Neural cell (in vitro differentiated cells): ENCODE data around the gene TTLL12. TPM values are rescaled to one million over a fixed set of nuclear protein-coding genes. Genes with fewer than 3 reads are reported as not detected.

ENCODE experiments used
- H2AFZ ChIP-seq: fragments of 200-600, 300-800 bp; sonication (generic), shearing (Covaris generic); 2 replicates; pipeline ENCODE4 v1.6.0; 2014; ENCODE audit warnings: low read depth, mild to moderate bottlenecking, antibody characterized with exemption, low read length, moderate library complexity
- H3F3A ChIP-seq: fragments of 200-600 bp; shearing (Covaris generic); 2 replicates; pipeline ENCODE4 v1.6.1; 2016; ENCODE audit warnings: mild to moderate bottlenecking, moderate library complexity, mixed read lengths, antibody characterized with exemption, low read length; ENCODE audit not compliant: insufficient read depth, poor library complexity, severe bottlenecking
- H3K27ac ChIP-seq: fragments of 200-600, 300-800 bp; sonication (generic), shearing (Covaris generic); 2 replicates; pipeline ENCODE4 v1.5.1; 2014; ENCODE audit warnings: mild to moderate bottlenecking, low read length, moderate library complexity
- H3K27me3 ChIP-seq: fragments of 300-800, 200-600 bp; sonication (generic), shearing (Covaris generic); 2 replicates; pipeline ENCODE4 v1.6.0; 2014; ENCODE audit warnings: mild to moderate bottlenecking, low read depth, low read length, moderate library complexity; ENCODE audit not compliant: insufficient read depth
- H3K36me3 ChIP-seq: fragments of 300-800, 200-600 bp; sonication (generic), shearing (Covaris generic); 2 replicates; pipeline ENCODE4 v1.5.1; 2014; ENCODE audit warnings: mild to moderate bottlenecking, antibody characterized with exemption, low read length, moderate library complexity; ENCODE audit not compliant: insufficient read depth
- H3K4me2 ChIP-seq: fragments of 300-800, 200-600 bp; sonication (generic), shearing (Covaris generic); 2 replicates; pipeline ENCODE4 v1.6.0; 2014; ENCODE audit warnings: mild to moderate bottlenecking, low read length
- H3K4me3 ChIP-seq: fragments of 300-800, 200-600 bp; sonication (generic), shearing (Covaris generic); 2 replicates; pipeline ENCODE4 v1.5.1; 2014; ENCODE audit warnings: mild to moderate bottlenecking, low read length, moderate library complexity
- H3K79me2 ChIP-seq: fragments of 200-600 bp; shearing (Covaris generic); replicated peaks from 2 replicates; pipeline ENCODE4 v1.6.0; 2014; ENCODE audit warnings: mild to moderate bottlenecking, low read length, moderate library complexity; ENCODE audit not compliant: insufficient read depth
- H3K9ac ChIP-seq: fragments of 300-800, 200-600 bp; sonication (generic), shearing (Covaris generic); 2 replicates; pipeline ENCODE4 v1.6.1; 2016; ENCODE audit warnings: mild to moderate bottlenecking, low read length, mixed read lengths
- H3K9me2 ChIP-seq: fragments of 200-600 bp; shearing (Covaris generic); 2 replicates; pipeline ENCODE4 v1.6.1; 2016; ENCODE audit warnings: mild to moderate bottlenecking, low read length, mixed read lengths; ENCODE audit not compliant: insufficient read depth
- H3K9me3 ChIP-seq: fragments of 200-600, 300-800 bp; sonication (generic), shearing (Covaris generic); 2 replicates; pipeline ENCODE4 v1.6.1; 2016; ENCODE audit warnings: mild to moderate bottlenecking, mixed run types, low read length, moderate library complexity, mixed read lengths
- H4K20me1 ChIP-seq: fragments of 200-600 bp; shearing (Covaris generic); 2 replicates; pipeline ENCODE4 v1.6.1; 2016; ENCODE audit warnings: mild to moderate bottlenecking, mixed run types; ENCODE audit not compliant: insufficient read depth
- CTCF ChIP-seq: fragments of 450-650 bp; IDR thresholded peaks from 2 replicates; pipeline ENCODE4 v1.5.1; 2014; ENCODE audit warnings: antibody characterized with exemption, mild to moderate bottlenecking, moderate library complexity; ENCODE audit not compliant: poor library complexity, severe bottlenecking
- EP300 ChIP-seq: fragments of 450-650 bp; conservative IDR thresholded peaks from 2 replicates; pipeline ENCODE4 v1.6.1; 2014; ENCODE audit warnings: antibody characterized with exemption, mild to moderate bottlenecking, moderate library complexity; ENCODE audit not compliant: poor library complexity, severe bottlenecking
- EZH2 ChIP-seq: fragments of 200-600, 300-800 bp; shearing (Covaris generic), sonication (generic); IDR thresholded peaks from 2 replicates; pipeline ENCODE4 v1.6.1; 2014; ENCODE audit warnings: antibody characterized with exemption, low read length, borderline replicate concordance, mild to moderate bottlenecking; ENCODE audit not compliant: insufficient read depth, poor library complexity, severe bottlenecking
- MXI1 ChIP-seq: fragments of 450-650 bp; conservative IDR thresholded peaks from 2 replicates; pipeline ENCODE4 v1.6.1; 2014; ENCODE audit warnings: antibody characterized with exemption, mild to moderate bottlenecking; ENCODE audit not compliant: poor library complexity, severe bottlenecking
- POLR2AphosphoS5 ChIP-seq: IDR thresholded peaks from 2 replicates; pipeline ENCODE4 v1.6.1; 2012
- RAD21 ChIP-seq: fragments of 450-650 bp; conservative IDR thresholded peaks from 2 replicates; pipeline ENCODE4 v1.6.1; 2014; ENCODE audit warnings: antibody characterized with exemption, mild to moderate bottlenecking, moderate library complexity
- SMC3 ChIP-seq: fragments of 450-650 bp; conservative IDR thresholded peaks from 2 replicates; pipeline ENCODE4 v1.6.1; 2014; ENCODE audit warnings: antibody characterized with exemption, mild to moderate bottlenecking, moderate library complexity; ENCODE audit not compliant: poor library complexity
- TAF1 ChIP-seq: IDR thresholded peaks from 2 replicates; pipeline ENCODE4 v1.6.1; 2012; ENCODE audit warnings: low read depth
- polyA plus RNA-seq: library from polyadenylated mRNA; depleted of rRNA; stranded (reverse); fragments of >200 nt; gene quantifications from 2 replicates; pipeline ENCODE4 v1.2.3, GENCODE V29; 2014
- TF ChIP-seq, protein P1 (sequence below): IDR thresholded peaks from 2 replicates; pipeline ENCODE4 v1.6.1; 2012; ENCODE audit warnings: borderline replicate concordance

TTLL12 gene
- polyA plus RNA-seq, 1 donor from 2014 or later = 22.2 TPM

DNA sequence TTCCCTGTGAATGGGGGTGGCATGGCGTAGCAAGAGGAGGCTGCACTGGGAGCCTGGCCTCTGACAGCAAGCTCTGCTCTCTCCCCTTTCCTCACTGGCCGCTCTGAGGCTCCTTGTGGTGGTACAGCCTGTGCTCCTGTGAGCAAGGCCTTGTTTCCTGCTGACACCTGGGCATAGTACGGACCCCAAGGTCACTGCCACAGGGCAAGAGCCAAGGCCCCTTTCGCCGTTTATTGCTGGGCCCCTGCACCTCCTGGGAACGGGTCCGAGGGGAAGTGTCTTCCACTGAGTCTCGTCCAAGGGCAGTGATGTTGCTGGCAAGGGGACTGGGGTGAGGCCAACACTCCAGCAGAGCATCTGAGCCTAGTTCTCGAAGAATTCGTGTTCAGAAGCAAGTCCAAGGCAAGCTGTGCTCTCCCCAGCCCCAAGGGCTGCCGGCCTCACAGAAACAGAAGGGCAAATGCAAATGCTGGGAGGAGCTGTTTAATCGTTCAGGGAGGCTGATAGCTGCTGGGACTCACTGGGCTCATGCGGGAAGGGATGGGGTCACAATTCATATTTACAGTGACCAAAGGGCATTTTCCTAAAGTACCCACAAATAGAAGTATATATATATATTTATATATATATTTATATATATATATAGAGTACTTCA is 15.9 kb upstream of the TTLL12 start:
- no peak overlapping the region for H2AFZ ChIP-seq
- H3K9ac ChIP-seq = no peak overlapping the region
- no peak overlapping the region for H3K27ac ChIP-seq
- no peak overlapping the region for H3K4me3 ChIP-seq
- no peaks in the 10 kb centered on the region for H4K20me1 ChIP-seq
- no peaks in the 10 kb centered on the region for H3K9me3 ChIP-seq
- H3K27me3 ChIP-seq = no peaks in the 10 kb centered on the region
- no peak for TF ChIP-seq POLR2AphosphoS5
- TF ChIP-seq RAD21 = no peak
- TF ChIP-seq, protein P1, sequence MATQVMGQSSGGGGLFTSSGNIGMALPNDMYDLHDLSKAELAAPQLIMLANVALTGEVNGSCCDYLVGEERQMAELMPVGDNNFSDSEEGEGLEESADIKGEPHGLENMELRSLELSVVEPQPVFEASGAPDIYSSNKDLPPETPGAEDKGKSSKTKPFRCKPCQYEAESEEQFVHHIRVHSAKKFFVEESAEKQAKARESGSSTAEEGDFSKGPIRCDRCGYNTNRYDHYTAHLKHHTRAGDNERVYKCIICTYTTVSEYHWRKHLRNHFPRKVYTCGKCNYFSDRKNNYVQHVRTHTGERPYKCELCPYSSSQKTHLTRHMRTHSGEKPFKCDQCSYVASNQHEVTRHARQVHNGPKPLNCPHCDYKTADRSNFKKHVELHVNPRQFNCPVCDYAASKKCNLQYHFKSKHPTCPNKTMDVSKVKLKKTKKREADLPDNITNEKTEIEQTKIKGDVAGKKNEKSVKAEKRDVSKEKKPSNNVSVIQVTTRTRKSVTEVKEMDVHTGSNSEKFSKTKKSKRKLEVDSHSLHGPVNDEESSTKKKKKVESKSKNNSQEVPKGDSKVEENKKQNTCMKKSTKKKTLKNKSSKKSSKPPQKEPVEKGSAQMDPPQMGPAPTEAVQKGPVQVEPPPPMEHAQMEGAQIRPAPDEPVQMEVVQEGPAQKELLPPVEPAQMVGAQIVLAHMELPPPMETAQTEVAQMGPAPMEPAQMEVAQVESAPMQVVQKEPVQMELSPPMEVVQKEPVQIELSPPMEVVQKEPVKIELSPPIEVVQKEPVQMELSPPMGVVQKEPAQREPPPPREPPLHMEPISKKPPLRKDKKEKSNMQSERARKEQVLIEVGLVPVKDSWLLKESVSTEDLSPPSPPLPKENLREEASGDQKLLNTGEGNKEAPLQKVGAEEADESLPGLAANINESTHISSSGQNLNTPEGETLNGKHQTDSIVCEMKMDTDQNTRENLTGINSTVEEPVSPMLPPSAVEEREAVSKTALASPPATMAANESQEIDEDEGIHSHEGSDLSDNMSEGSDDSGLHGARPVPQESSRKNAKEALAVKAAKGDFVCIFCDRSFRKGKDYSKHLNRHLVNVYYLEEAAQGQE = no peak
- no peak for TF ChIP-seq EP300
- no peak for TF ChIP-seq CTCF
- no peak for TF ChIP-seq TAF1
- TF ChIP-seq EZH2 = no peak
- TF ChIP-seq SMC3 = no peak
- TF ChIP-seq MXI1 = no peak
- H3F3A ChIP-seq = no peaks in the 10 kb centered on the region
- no peaks in the 10 kb centered on the region for H3K36me3 ChIP-seq
- H3K9me2 ChIP-seq = no peaks in the 10 kb centered on the region
- no peaks in the 10 kb centered on the region for H3K79me2 ChIP-seq
- no peak overlapping the region for H3K4me2 ChIP-seq

DNA sequence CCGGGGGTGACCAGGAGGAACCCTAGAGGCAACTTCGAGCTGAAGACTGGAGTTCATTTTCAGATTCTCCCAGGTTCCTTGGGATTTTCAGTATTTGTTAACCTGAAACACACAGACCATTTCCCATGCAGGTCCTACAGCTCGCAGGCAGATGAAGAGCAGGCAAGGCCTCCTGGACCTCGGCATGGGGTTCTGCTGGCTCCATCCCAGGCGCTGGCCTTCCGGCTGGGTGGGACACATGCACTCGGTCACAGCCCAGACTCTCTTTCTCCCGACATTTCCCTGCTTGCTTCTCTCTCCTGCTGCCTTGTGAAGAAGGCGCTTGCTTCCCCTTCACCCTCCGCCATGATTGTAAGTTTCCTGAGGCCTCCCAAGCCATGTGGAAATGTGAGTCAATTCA is 15.4 kb upstream of the TTLL12 start:
- Histone ChIP-seq H3K79me2 (no peaks in the 10 kb centered on the region), H4K20me1 (no peaks in the 10 kb centered on the region), H3K9ac (no peak overlapping the region), H3K27me3 (no peaks in the 10 kb centered on the region), H2AFZ (no peak overlapping the region), H3K9me2 (no peaks in the 10 kb centered on the region), H3F3A (no peaks in the 10 kb centered on the region), H3K36me3 (no peaks in the 10 kb centered on the region), H3K9me3 (no peaks in the 10 kb centered on the region), H3K4me2 (no peak overlapping the region), H3K27ac (no peak overlapping the region), H3K4me3 (no peak overlapping the region)
- TF ChIP-seq TAF1 = no peak
- no peak for TF ChIP-seq EP300
- TF ChIP-seq CTCF = no peak
- no peak for TF ChIP-seq SMC3
- no peak for TF ChIP-seq MXI1
- TF ChIP-seq, protein P1 = no peak
- no peak for TF ChIP-seq RAD21
- TF ChIP-seq POLR2AphosphoS5 = no peak
- TF ChIP-seq EZH2 = no peak
